ENCODE results near the gene PPP2R3B. TPM values are rescaled to one million over a fixed set of nuclear protein-coding genes. Genes with fewer than 3 reads are reported as not detected.

Gene PPP2R3B
- total RNA-seq, 1 donor, result 6.0 TPM

DNA sequence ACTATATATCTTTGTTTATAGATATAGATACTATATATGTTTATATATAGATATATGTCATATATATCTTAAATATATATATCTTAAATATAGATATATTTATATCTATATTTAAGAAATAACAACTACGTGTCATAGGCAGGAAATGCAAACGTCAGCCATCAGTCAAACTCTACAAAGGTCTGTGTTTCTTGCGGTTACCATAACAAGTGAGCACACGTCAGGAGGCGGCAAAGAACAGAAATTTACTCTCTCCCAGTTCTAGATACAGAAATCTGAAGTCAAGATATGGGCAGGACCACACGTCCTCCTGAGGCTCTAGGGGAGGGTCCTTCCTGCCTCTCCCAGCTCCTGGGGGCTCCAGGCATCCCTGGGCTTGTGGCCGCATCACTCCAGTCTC, 99.0 kb downstream of the PPP2R3B start:
- peaks cover 4% of the 10 kb centered on the region for H3K4me1 ChIP-seq (ENCODE audit: insufficient read depth, low read length)

GRCh38 chrX:285076-285677, 101.5 kb downstream of the PPP2R3B start:
- no peaks in the 10 kb centered on the region for H3K27me3 ChIP-seq (ENCODE audit: insufficient read depth, low read length)
- H3K4me1 ChIP-seq (ENCODE audit: insufficient read depth, low read length), result peaks cover 4% of the 10 kb centered on the region
- H3K9me3 ChIP-seq (ENCODE audit: low read depth, low read length), result no peaks in the 10 kb centered on the region
- no peak overlapping the region for H3K4me3 ChIP-seq (ENCODE audit: low read length)

More for the DNA sequence above, 99.0 kb downstream of the PPP2R3B start:
- Histone ChIP-seq H3K27me3 (ENCODE audit: insufficient read depth, low read length) (no peaks in the 10 kb centered on the region), H3K9me3 (ENCODE audit: low read depth, low read length) (no peaks in the 10 kb centered on the region), H3K4me3 (ENCODE audit: low read length) (no peak overlapping the region)

Other genes with a start within 250 kb of the PPP2R3B start
- 6.9 TPM for gene PLCXD1, start 105.5 kb downstream of the PPP2R3B start, total RNA-seq
- 27.4 TPM for gene GTPBP6, start 68.1 kb downstream of the PPP2R3B start, total RNA-seq
- not detected for gene SHOX, start 243.9 kb upstream of the PPP2R3B start, total RNA-seq

Data from mononuclear cell (primary cell).